Activated CD4-positive, alpha-beta T cell treated with anti-CD3 and anti-CD28 coated beads, Interleukin-2, amount 50 U/mL, for 1 hour (primary cell): Measurements from ENCODE around the gene MTERF2.

Experiments used
- DNase-seq: peaks from one replicate; pipeline ENCODE4 v3.0.0-alpha.2; 2020

Gene MTERF2

GRCh38 chr12:106953352-106954250 is 33.3 kb downstream of the MTERF2 start:
- no peak for DNase-seq

DNA sequence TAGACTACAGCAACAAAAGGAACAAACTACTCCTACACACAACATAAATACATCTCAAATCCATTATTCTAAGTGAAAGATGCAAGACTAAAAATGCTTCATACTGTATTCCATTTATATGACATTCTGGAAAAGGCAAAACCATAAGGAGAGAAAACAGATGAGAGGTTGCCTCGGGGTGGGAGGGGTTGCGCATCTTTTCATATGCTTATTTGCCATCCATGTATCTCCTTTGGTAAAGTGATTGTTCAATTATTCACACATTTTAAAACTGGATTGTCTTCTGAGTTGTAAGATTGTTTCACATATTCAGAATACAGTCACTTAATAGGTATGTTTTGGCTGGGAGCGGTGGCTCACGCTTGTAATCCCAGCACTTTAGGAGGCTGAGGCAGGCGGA is 36.4 kb downstream of the MTERF2 start:
- no peak for DNase-seq

GRCh38 chr12:106947461-106947860 is 39.5 kb downstream of the MTERF2 start:
- no peak for DNase-seq

- no peak for DNase-seq
Measured at GRCh38 chr12:106945261-106945851, 41.6 kb downstream of the MTERF2 start.

DNA sequence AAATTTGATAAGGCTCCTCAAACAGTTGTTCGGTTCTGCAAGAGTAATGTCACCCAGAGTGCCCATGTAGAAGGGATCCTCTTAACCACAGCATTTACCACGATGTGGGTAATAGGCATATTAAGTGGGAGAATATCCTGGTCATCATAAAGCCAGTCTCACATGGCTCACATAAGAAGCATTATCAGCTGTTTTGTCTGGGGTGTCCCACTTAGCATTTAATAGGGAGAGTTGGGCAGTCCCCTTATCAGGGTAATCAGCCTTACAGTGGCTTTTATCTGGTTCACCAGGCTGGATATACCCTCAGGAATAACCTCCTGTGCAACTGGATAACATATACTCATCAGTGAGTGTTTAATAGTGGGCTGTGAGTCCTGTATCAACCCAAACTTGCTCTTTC is 44.2 kb downstream of the MTERF2 start:
- no peak for DNase-seq

GRCh38 chr12:106941481-106942156 is 45.3 kb downstream of the MTERF2 start:
- DNase-seq: no peak

DNA sequence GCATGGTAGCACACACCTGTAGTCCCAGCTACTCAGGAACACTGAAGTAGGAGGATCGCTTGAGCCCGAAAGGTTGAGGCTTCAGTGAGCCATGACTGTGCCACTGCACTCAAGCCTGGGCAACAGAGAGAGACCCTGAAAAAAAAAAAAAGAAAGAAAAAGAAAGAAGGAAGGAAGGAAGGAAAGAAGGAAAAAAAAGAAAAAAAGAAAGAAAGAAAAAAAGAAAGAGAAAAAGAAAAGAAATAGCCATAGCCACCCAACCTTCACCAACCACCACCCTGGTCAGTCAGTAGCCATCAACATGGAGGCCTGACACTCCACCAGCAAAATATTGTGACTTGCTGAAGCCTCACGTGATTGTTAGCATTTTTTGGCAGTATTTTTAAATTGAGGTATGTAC is 52.7 kb downstream of the MTERF2 start:
- DNase-seq: no peak
